ENCODE measurements around the gene MAP2K5. TPM values are rescaled to one million over a fixed set of nuclear protein-coding genes. Genes with fewer than 3 reads are reported as not detected.

Gene MAP2K5
- total RNA-seq, 1 donor from 2014 or later: 11.6 TPM

- no peaks in the 10 kb centered on the region for H3K36me3 ChIP-seq (ENCODE audit: insufficient read depth, low read length)
- FAIRE-seq (no peak), DNase-seq (ENCODE audit: low read depth) (no peak)
- H3K9me3 Mint-ChIP-seq (ENCODE audit: unreplicated experiment): no peaks in the 10 kb centered on the region
- no peaks in the 10 kb centered on the region for H3K79me2 ChIP-seq (ENCODE audit: insufficient read depth, low read length)
- H3K36me3 Mint-ChIP-seq (ENCODE audit: low read depth, unreplicated experiment): no peaks in the 10 kb centered on the region
- H3K27me3 Mint-ChIP-seq (ENCODE audit: low read depth, unreplicated experiment): no peaks in the 10 kb centered on the region
- H3K9ac ChIP-seq (ENCODE audit: low read length): no peak overlapping the region
- H3K27me3 ChIP-seq (ENCODE audit: insufficient read depth, low read length): no peaks in the 10 kb centered on the region
- no peak overlapping the region for H3K27ac ChIP-seq (ENCODE audit: low read depth, low read length)
- no peak overlapping the region for H3K27ac Mint-ChIP-seq (ENCODE audit: unreplicated experiment)
- no peak overlapping the region for H2AFZ ChIP-seq (ENCODE audit: low read depth, low read length)
- H3K4me3 Mint-ChIP-seq (ENCODE audit: unreplicated experiment): no peak overlapping the region
- H3K4me2 ChIP-seq (ENCODE audit: low read length): no peak overlapping the region
- H3K9me3 ChIP-seq (ENCODE audit: insufficient read depth, low read depth, low read length): no peaks in the 10 kb centered on the region
- TF ChIP-seq EZH2 (IDR thresholded peaks at IDR 0.05; ENCODE audit: insufficient read depth, low read length): no peak
- TF ChIP-seq CTCF (IDR thresholded peaks at IDR 0.05; ENCODE audit: insufficient read depth, low read depth, low read length): no peak
- H3K4me3 ChIP-seq (ENCODE audit: insufficient read depth, low read depth, low read length): no peak overlapping the region
- H3K4me1 ChIP-seq (ENCODE audit: insufficient read depth, low read length): no peaks in the 10 kb centered on the region
- peaks cover 8% of the 10 kb centered on the region for H3K4me1 Mint-ChIP-seq (ENCODE audit: low read depth, unreplicated experiment)
- no peaks in the 10 kb centered on the region for H4K20me1 ChIP-seq (ENCODE audit: insufficient read depth, low read length)
Measured at GRCh38 chr15:67755936-67756335, 213.4 kb downstream of the MAP2K5 start.

- Histone ChIP-seq H3K9ac (ENCODE audit: low read length) (no peak overlapping the region), H3K36me3 (ENCODE audit: insufficient read depth, low read length) (no peaks in the 10 kb centered on the region), H3K27me3 (ENCODE audit: insufficient read depth, low read length) (no peaks in the 10 kb centered on the region), H3K4me3 (ENCODE audit: insufficient read depth, low read depth, low read length) (no peak overlapping the region), H4K20me1 (ENCODE audit: insufficient read depth, low read length) (no peaks in the 10 kb centered on the region), H2AFZ (ENCODE audit: low read depth, low read length) (no peak overlapping the region), H3K4me1 (ENCODE audit: insufficient read depth, low read length) (no peaks in the 10 kb centered on the region), H3K4me2 (ENCODE audit: low read length) (peak overlapping the region; percentile 10), H3K79me2 (ENCODE audit: insufficient read depth, low read length) (no peaks in the 10 kb centered on the region), H3K9me3 (ENCODE audit: insufficient read depth, low read depth, low read length) (no peaks in the 10 kb centered on the region), H3K27ac (ENCODE audit: low read depth, low read length) (no peak overlapping the region)
- H3K4me1 Mint-ChIP-seq (ENCODE audit: low read depth, unreplicated experiment): peaks cover 8% of the 10 kb centered on the region
- H3K27me3 Mint-ChIP-seq (ENCODE audit: low read depth, unreplicated experiment): no peaks in the 10 kb centered on the region
- no peak overlapping the region for H3K27ac Mint-ChIP-seq (ENCODE audit: unreplicated experiment)
- H3K4me3 Mint-ChIP-seq (ENCODE audit: unreplicated experiment): no peak overlapping the region
- TF ChIP-seq EZH2 (IDR thresholded peaks at IDR 0.05; ENCODE audit: insufficient read depth, low read length) (no peak), CTCF (IDR thresholded peaks at IDR 0.05; ENCODE audit: insufficient read depth, low read depth, low read length) (no peak)
- no peaks in the 10 kb centered on the region for H3K36me3 Mint-ChIP-seq (ENCODE audit: low read depth, unreplicated experiment)
- FAIRE-seq: no peak
- no peaks in the 10 kb centered on the region for H3K9me3 Mint-ChIP-seq (ENCODE audit: unreplicated experiment)
- DNase-seq (ENCODE audit: low read depth): peak; percentile 74
Measured at GRCh38 chr15:67758619-67759300, 216.3 kb downstream of the MAP2K5 start.

GRCh38 chr15:67760901-67761300 is 218.4 kb downstream of the MAP2K5 start:
- FAIRE-seq: no peak
- no peak overlapping the region for H3K4me3 ChIP-seq (ENCODE audit: insufficient read depth, low read depth, low read length)
- no peak overlapping the region for H2AFZ ChIP-seq (ENCODE audit: low read depth, low read length)
- Mint-ChIP-seq H3K27me3 (ENCODE audit: low read depth, unreplicated experiment) (no peaks in the 10 kb centered on the region), H3K27ac (ENCODE audit: unreplicated experiment) (no peak overlapping the region), H3K36me3 (ENCODE audit: low read depth, unreplicated experiment) (no peaks in the 10 kb centered on the region), H3K4me1 (ENCODE audit: low read depth, unreplicated experiment) (peaks cover 8% of the 10 kb centered on the region), H3K9me3 (ENCODE audit: unreplicated experiment) (no peaks in the 10 kb centered on the region), H3K4me3 (ENCODE audit: unreplicated experiment) (no peak overlapping the region)
- H3K36me3 ChIP-seq (ENCODE audit: insufficient read depth, low read length): no peaks in the 10 kb centered on the region
- no peak overlapping the region for H3K9ac ChIP-seq (ENCODE audit: low read length)
- no peak for DNase-seq (ENCODE audit: low read depth)
- TF ChIP-seq CTCF (IDR thresholded peaks at IDR 0.05; ENCODE audit: insufficient read depth, low read depth, low read length): no peak
- TF ChIP-seq EZH2 (IDR thresholded peaks at IDR 0.05; ENCODE audit: insufficient read depth, low read length): no peak
- no peaks in the 10 kb centered on the region for H3K79me2 ChIP-seq (ENCODE audit: insufficient read depth, low read length)
- H3K4me2 ChIP-seq (ENCODE audit: low read length): no peak overlapping the region
- no peaks in the 10 kb centered on the region for H3K27me3 ChIP-seq (ENCODE audit: insufficient read depth, low read length)
- H3K27ac ChIP-seq (ENCODE audit: low read depth, low read length): no peak overlapping the region
- H3K9me3 ChIP-seq (ENCODE audit: insufficient read depth, low read depth, low read length): no peaks in the 10 kb centered on the region
- H4K20me1 ChIP-seq (ENCODE audit: insufficient read depth, low read length): no peaks in the 10 kb centered on the region
- H3K4me1 ChIP-seq (ENCODE audit: insufficient read depth, low read length): no peaks in the 10 kb centered on the region

Measured in astrocyte (in vitro differentiated cells and primary cell).